Activated T-cell treated with anti-CD3 and anti-CD28 coated beads, Interleukin-2, amount 50 U/mL, for 1 hour (primary cell): ENCODE results near the gene TBRG4.

ENCODE experiments used
- DNase-seq: peaks from one replicate; pipeline ENCODE4 v3.0.0-alpha.2; 2020

The TBRG4 gene

GRCh38 chr7:45073031-45073785 is 38.3 kb downstream of the TBRG4 start:
- no peak for DNase-seq

GRCh38 chr7:45072131-45073030 is 39.1 kb downstream of the TBRG4 start:
- DNase-seq = no peak

- DNase-seq = no peak
Measured at GRCh38 chr7:45071528-45071927, 40.0 kb downstream of the TBRG4 start.

- DNase-seq = no peak
Measured at GRCh38 chr7:45070254-45070642, 41.2 kb downstream of the TBRG4 start.

- no peak for DNase-seq
Measured at GRCh38 chr7:45069444-45070253, 41.8 kb downstream of the TBRG4 start.

- DNase-seq = no peak
Measured at GRCh38 chr7:45068236-45069023, 43.1 kb downstream of the TBRG4 start.

- DNase-seq = no peak
Measured at GRCh38 chr7:45067582-45067981, 43.9 kb downstream of the TBRG4 start.

GRCh38 chr7:45066409-45066808 is 45.1 kb downstream of the TBRG4 start:
- no peak for DNase-seq

- DNase-seq = no peak
Measured at GRCh38 chr7:45065031-45065995, 46.2 kb downstream of the TBRG4 start.

- DNase-seq = no peak
Measured at GRCh38 chr7:45064047-45064725, 47.3 kb downstream of the TBRG4 start.

- peak; percentile 8 for DNase-seq
Measured at GRCh38 chr7:45061806-45062425, 49.6 kb downstream of the TBRG4 start.

- peak; percentile 10 for DNase-seq
Measured at GRCh38 chr7:45061352-45061751, 50.1 kb downstream of the TBRG4 start.

GRCh38 chr7:45060295-45060694 is 51.2 kb downstream of the TBRG4 start:
- DNase-seq = no peak

- DNase-seq = peak; percentile 6
Measured at GRCh38 chr7:45057878-45058277, 53.6 kb downstream of the TBRG4 start.

GRCh38 chr7:45055594-45056219 is 55.8 kb downstream of the TBRG4 start:
- no peak for DNase-seq

GRCh38 chr7:45055016-45055415 is 56.5 kb downstream of the TBRG4 start:
- no peak for DNase-seq

- peak; percentile 15 for DNase-seq
Measured at GRCh38 chr7:45054442-45054841, 57.1 kb downstream of the TBRG4 start.

- no peak for DNase-seq
Measured at GRCh38 chr7:45053941-45054340, 57.6 kb downstream of the TBRG4 start.

GRCh38 chr7:45053401-45053800 is 58.1 kb downstream of the TBRG4 start:
- DNase-seq = peak; percentile 3

GRCh38 chr7:45052011-45052410 is 59.5 kb downstream of the TBRG4 start:
- DNase-seq = peak; percentile 8
